Liver (tissue), 9 donors: ENCODE results near the gene ARFGAP3. TPM values are rescaled to one million over a fixed set of nuclear protein-coding genes. Genes with fewer than 3 reads are reported as not detected.

Source experiments
- DNase-seq: peaks from one replicate; pipeline ENCODE4 v3.0.0-alpha.2; 2017; ENCODE audit warnings: low spot score
- H3K27ac ChIP-seq, 2 donors: one replicate each; pipeline ENCODE4 v1.7.0; 2013; ENCODE audit warnings: inconsistent platforms in 2 of 2, low read length in 2 of 2, control low read depth in 1 of 2, low read depth in 1 of 2, mild to moderate bottlenecking in 1 of 2
- H3K27me3 ChIP-seq, 4 donors: one replicate each; pipeline versions ENCODE4 v1.6.1 to v1.7.0; 2013; ENCODE audit warnings: low read length in 3 of 4, inconsistent platforms in 1 of 4, mild to moderate bottlenecking in 1 of 4, moderate library complexity in 1 of 4; ENCODE audit not compliant: control insufficient read depth in 4 of 4, insufficient read depth in 4 of 4
- H3K36me3 ChIP-seq, 4 donors: one replicate each; pipeline versions ENCODE4 v1.6.1 to v1.7.0; 2013; ENCODE audit warnings: low read length in 3 of 4, mild to moderate bottlenecking in 3 of 4, low read depth in 1 of 4, moderate library complexity in 1 of 4; ENCODE audit not compliant: control insufficient read depth in 4 of 4, insufficient read depth in 3 of 4
- H3K4me1 ChIP-seq, 4 donors: one replicate each; pipeline versions ENCODE4 v1.6.1 to v1.7.0; 2013; ENCODE audit warnings: low read length in 3 of 4, mild to moderate bottlenecking in 3 of 4, moderate library complexity in 1 of 4; ENCODE audit not compliant: control insufficient read depth in 4 of 4, insufficient read depth in 4 of 4
- H3K4me3 ChIP-seq, 3 donors: one replicate each; pipeline versions ENCODE4 v1.6.1 to v1.7.0; 2013; ENCODE audit warnings: low read length in 3 of 3, control low read depth in 1 of 3, low read depth in 1 of 3, mild to moderate bottlenecking in 1 of 3
- H3K9ac ChIP-seq, 2 donors: one replicate each; pipeline ENCODE4 v1.7.0; 2013; ENCODE audit warnings: low read length in 2 of 2, mild to moderate bottlenecking in 2 of 2, moderate library complexity in 2 of 2, control low read depth in 1 of 2, low read depth in 1 of 2
- H3K9me3 ChIP-seq, 4 donors: one replicate each; pipeline versions ENCODE4 v1.6.1 to v1.7.0; 2013; ENCODE audit warnings: low read length in 3 of 4; ENCODE audit not compliant: control insufficient read depth in 4 of 4
- EGR1 ChIP-seq, 2 donors: IDR thresholded peaks; 2 replicates each; pipeline ENCODE4 v1.6.1; 2016 to 2018; ENCODE audit warnings: antibody characterized with exemption in 2 of 2, low read depth in 2 of 2
- FOXA1 ChIP-seq: IDR thresholded peaks from 2 replicates; pipeline ENCODE4 v1.6.1; 2016; ENCODE audit warnings: antibody characterized with exemption
- FOXA2 ChIP-seq: IDR thresholded peaks from 2 replicates; pipeline ENCODE4 v1.6.1; 2016; ENCODE audit warnings: antibody characterized with exemption
- GABPA ChIP-seq, 2 donors: IDR thresholded peaks in 1 of 2; conservative IDR thresholded peaks in 1 of 2; 2 replicates each; pipeline ENCODE4 v1.6.1; 2016; ENCODE audit warnings: antibody characterized with exemption in 2 of 2, mild to moderate bottlenecking in 1 of 2, moderate library complexity in 1 of 2
- HNF4A ChIP-seq, 2 donors: conservative IDR thresholded peaks; 2 replicates each; pipeline ENCODE4 v1.6.1; 2016; ENCODE audit warnings: antibody characterized with exemption in 2 of 2, mild to moderate bottlenecking in 2 of 2
- HNF4G ChIP-seq: IDR thresholded peaks from 2 replicates; pipeline ENCODE4 v1.6.1; 2016; ENCODE audit warnings: antibody characterized with exemption
- JUND ChIP-seq, 2 donors: IDR thresholded peaks; 2 replicates each; pipeline ENCODE4 v1.6.1; 2016; ENCODE audit warnings: antibody characterized with exemption in 2 of 2
- NR2F2 ChIP-seq: IDR thresholded peaks from 2 replicates; pipeline ENCODE4 v1.6.1; 2016; ENCODE audit warnings: antibody characterized with exemption
- RAD21 ChIP-seq, 2 donors: IDR thresholded peaks; 2 replicates each; pipeline ENCODE4 v1.6.1; 2016; ENCODE audit warnings: antibody characterized with exemption in 2 of 2, mild to moderate bottlenecking in 2 of 2
- RXRA ChIP-seq, 2 donors: IDR thresholded peaks; 2 replicates each; pipeline ENCODE4 v1.6.1; 2017 to 2018; ENCODE audit warnings: antibody characterized with exemption in 2 of 2, mild to moderate bottlenecking in 1 of 2
- SP1 ChIP-seq: IDR thresholded peaks from 2 replicates; pipeline ENCODE4 v1.6.1; 2018; ENCODE audit warnings: antibody characterized with exemption, mild to moderate bottlenecking
- TAF1 ChIP-seq: conservative IDR thresholded peaks from 2 replicates; pipeline ENCODE4 v1.6.1; 2016; ENCODE audit warnings: antibody characterized with exemption, mild to moderate bottlenecking
- YY1 ChIP-seq: IDR thresholded peaks from 2 replicates; pipeline ENCODE4 v1.6.1; 2016; ENCODE audit warnings: antibody characterized with exemption, mild to moderate bottlenecking
- WGBS: extraction: QIAGEN DNeasy Blood & Tissue Kit; methylation state at CpG from one replicate; pipeline ENCODE4 v1.1.7; 2013; 5-methylcytosine and 5-hydroxymethylcytosine counted together
- polyA plus RNA-seq, 2 donors: library from polyadenylated mRNA; stranded (reverse) in 1 of 2; unstranded in 1 of 2; fragments of 200-250 nt in 1 of 2; fragments of >200 nt in 1 of 2; fragmentation: Nextera tagmentation in 1 of 2; extraction: Ambion mirVana in 1 of 2; gene quantifications; one replicate each; pipeline versions ENCODE4 v1.2.1 to v1.2.3, GENCODE V29; 2013 to 2015
- total RNA-seq, 2 donors: library from RNA; depleted of rRNA; stranded (reverse); fragments of >200 nt; gene quantifications; one replicate each; pipeline ENCODE4 v1.2.3, GENCODE V29; 2014
- TF ChIP-seq, protein P1 (sequence below): fragments of 150-350 bp; IDR thresholded peaks from 2 replicates; pipeline ENCODE4 v1.5.1; 2017; ENCODE audit warnings: improper control_type of control experiment, low read depth, low read length; ENCODE audit not compliant: missing input control
- TF ChIP-seq, protein P2 (sequence below): IDR thresholded peaks from 2 replicates; pipeline ENCODE4 v1.6.1; 2016; ENCODE audit warnings: antibody characterized with exemption, mild to moderate bottlenecking
- TF ChIP-seq, protein P3 (sequence below): IDR thresholded peaks from 2 replicates; pipeline ENCODE4 v1.6.1; 2016; ENCODE audit warnings: antibody characterized with exemption
- TF ChIP-seq, protein P4 (sequence below): IDR thresholded peaks from 2 replicates; pipeline ENCODE4 v1.6.1; 2016; ENCODE audit warnings: antibody characterized with exemption
- TF ChIP-seq, protein P5 (sequence below): IDR thresholded peaks from 2 replicates; pipeline ENCODE4 v1.6.1; 2016; ENCODE audit warnings: antibody characterized with exemption
- donor health status: healthy.
- donor health status: healthy.
- donor health status: healthy.
- donor health status: healthy.
- donor health status: healthy.

The ARFGAP3 gene
- total and polyA plus RNA-seq, 4 donors: 18.2 to 55.1 (median 27.5) TPM

DNA sequence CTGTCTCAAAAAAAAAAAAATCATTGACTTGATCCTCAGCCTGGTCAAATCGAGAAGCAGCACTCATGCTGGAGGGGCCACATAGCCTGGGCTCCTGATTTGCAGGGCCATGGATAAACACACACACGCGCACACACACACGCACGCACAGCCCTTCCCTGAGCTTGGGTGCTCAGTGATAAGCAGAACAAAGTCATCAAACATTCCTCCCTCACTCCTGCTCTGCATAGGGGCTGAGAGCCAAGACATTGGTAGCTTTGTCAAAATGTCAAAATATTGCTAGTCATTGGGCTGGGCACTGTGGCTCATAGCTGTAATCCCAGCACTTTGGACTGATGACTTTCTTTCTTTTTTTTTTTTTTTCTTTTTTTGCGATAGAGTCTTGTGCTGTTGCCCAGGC is 102.4 kb downstream of the ARFGAP3 start:
- Histone ChIP-seq H3K27ac (no peak overlapping the region), H3K9ac (no peak overlapping the region), H3K9me3 (no peaks in the 10 kb centered on the region), H3K36me3 (no peaks in the 10 kb centered on the region), H3K4me1 (no peaks in the 10 kb centered on the region), H3K4me3 (no peak overlapping the region), H3K27me3 (no peaks in the 10 kb centered on the region)
- WGBS: 30% methylated on average over 6 of the region's 6 CpGs
- TF ChIP-seq RXRA (IDR thresholded peaks at IDR 0.05): peak in 1 of 2 donors; percentile 20
- TF ChIP-seq, protein P1, sequence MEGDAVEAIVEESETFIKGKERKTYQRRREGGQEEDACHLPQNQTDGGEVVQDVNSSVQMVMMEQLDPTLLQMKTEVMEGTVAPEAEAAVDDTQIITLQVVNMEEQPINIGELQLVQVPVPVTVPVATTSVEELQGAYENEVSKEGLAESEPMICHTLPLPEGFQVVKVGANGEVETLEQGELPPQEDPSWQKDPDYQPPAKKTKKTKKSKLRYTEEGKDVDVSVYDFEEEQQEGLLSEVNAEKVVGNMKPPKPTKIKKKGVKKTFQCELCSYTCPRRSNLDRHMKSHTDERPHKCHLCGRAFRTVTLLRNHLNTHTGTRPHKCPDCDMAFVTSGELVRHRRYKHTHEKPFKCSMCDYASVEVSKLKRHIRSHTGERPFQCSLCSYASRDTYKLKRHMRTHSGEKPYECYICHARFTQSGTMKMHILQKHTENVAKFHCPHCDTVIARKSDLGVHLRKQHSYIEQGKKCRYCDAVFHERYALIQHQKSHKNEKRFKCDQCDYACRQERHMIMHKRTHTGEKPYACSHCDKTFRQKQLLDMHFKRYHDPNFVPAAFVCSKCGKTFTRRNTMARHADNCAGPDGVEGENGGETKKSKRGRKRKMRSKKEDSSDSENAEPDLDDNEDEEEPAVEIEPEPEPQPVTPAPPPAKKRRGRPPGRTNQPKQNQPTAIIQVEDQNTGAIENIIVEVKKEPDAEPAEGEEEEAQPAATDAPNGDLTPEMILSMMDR: no peak
- peak; percentile 37 to 58 for TF ChIP-seq HNF4A (conservative IDR thresholded peaks at IDR 0.05)
- DNase-seq: no peak

DNA sequence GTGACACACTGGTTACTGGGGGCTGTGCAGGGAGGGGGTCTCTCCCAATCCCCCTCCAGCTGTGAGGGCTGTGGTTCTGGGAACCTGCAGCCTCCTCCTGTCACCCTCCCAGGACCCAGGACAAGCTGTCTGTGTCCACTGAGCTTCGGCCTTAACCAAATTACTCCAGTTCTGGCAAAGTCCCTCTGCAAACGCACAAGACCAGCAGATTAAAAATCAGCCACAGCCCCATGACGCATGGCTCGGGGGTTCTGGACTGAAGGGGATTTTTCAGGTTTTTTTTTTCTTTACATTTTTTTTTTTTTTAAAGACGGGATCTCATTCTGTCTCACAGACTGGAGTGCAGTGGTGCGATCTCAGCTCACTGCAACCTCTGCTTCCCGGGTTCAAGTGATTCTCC is 104.2 kb downstream of the ARFGAP3 start:
- Histone ChIP-seq H3K4me1 (no peaks in the 10 kb centered on the region), H3K27ac (no peak overlapping the region), H3K36me3 (no peaks in the 10 kb centered on the region), H3K27me3 (no peaks in the 10 kb centered on the region), H3K4me3 (no peak overlapping the region), H3K9me3 (no peaks in the 10 kb centered on the region), H3K9ac (no peak overlapping the region)
- 84% methylated on average over 7 of the region's 7 CpGs for WGBS
- TF ChIP-seq NR2F2: no peak
- no peak for TF ChIP-seq JUND (IDR thresholded peaks at IDR 0.05)
- no peak for TF ChIP-seq SP1
- no peak for TF ChIP-seq GABPA (IDR thresholded peaks at IDR 0.05 in 1 of 2, conservative IDR thresholded peaks at IDR 0.05 in 1 of 2)
- no peak for TF ChIP-seq HNF4A (conservative IDR thresholded peaks at IDR 0.05)
- TF ChIP-seq TAF1: no peak
- no peak for TF ChIP-seq HNF4G
- TF ChIP-seq, protein P2, sequence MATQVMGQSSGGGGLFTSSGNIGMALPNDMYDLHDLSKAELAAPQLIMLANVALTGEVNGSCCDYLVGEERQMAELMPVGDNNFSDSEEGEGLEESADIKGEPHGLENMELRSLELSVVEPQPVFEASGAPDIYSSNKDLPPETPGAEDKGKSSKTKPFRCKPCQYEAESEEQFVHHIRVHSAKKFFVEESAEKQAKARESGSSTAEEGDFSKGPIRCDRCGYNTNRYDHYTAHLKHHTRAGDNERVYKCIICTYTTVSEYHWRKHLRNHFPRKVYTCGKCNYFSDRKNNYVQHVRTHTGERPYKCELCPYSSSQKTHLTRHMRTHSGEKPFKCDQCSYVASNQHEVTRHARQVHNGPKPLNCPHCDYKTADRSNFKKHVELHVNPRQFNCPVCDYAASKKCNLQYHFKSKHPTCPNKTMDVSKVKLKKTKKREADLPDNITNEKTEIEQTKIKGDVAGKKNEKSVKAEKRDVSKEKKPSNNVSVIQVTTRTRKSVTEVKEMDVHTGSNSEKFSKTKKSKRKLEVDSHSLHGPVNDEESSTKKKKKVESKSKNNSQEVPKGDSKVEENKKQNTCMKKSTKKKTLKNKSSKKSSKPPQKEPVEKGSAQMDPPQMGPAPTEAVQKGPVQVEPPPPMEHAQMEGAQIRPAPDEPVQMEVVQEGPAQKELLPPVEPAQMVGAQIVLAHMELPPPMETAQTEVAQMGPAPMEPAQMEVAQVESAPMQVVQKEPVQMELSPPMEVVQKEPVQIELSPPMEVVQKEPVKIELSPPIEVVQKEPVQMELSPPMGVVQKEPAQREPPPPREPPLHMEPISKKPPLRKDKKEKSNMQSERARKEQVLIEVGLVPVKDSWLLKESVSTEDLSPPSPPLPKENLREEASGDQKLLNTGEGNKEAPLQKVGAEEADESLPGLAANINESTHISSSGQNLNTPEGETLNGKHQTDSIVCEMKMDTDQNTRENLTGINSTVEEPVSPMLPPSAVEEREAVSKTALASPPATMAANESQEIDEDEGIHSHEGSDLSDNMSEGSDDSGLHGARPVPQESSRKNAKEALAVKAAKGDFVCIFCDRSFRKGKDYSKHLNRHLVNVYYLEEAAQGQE: no peak
- TF ChIP-seq, protein P3, sequence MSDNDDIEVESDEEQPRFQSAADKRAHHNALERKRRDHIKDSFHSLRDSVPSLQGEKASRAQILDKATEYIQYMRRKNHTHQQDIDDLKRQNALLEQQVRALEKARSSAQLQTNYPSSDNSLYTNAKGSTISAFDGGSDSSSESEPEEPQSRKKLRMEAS: no peak
- TF ChIP-seq, protein P1: no peak
- TF ChIP-seq, protein P4, sequence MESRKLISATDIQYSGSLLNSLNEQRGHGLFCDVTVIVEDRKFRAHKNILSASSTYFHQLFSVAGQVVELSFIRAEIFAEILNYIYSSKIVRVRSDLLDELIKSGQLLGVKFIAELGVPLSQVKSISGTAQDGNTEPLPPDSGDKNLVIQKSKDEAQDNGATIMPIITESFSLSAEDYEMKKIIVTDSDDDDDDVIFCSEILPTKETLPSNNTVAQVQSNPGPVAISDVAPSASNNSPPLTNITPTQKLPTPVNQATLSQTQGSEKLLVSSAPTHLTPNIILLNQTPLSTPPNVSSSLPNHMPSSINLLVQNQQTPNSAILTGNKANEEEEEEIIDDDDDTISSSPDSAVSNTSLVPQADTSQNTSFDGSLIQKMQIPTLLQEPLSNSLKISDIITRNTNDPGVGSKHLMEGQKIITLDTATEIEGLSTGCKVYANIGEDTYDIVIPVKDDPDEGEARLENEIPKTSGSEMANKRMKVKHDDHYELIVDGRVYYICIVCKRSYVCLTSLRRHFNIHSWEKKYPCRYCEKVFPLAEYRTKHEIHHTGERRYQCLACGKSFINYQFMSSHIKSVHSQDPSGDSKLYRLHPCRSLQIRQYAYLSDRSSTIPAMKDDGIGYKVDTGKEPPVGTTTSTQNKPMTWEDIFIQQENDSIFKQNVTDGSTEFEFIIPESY: no peak
- TF ChIP-seq RAD21 (IDR thresholded peaks at IDR 0.05): no peak
- TF ChIP-seq FOXA1: no peak
- TF ChIP-seq RXRA (IDR thresholded peaks at IDR 0.05): no peak
- TF ChIP-seq YY1: no peak
- TF ChIP-seq EGR1 (IDR thresholded peaks at IDR 0.05; ENCODE audit: low read depth in 2 of 2): no peak
- TF ChIP-seq, protein P5, sequence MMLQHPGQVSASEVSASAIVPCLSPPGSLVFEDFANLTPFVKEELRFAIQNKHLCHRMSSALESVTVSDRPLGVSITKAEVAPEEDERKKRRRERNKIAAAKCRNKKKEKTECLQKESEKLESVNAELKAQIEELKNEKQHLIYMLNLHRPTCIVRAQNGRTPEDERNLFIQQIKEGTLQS: no peak
- TF ChIP-seq FOXA2: no peak
- DNase-seq: no peak
